Measurements from ENCODE around the gene PRKCA.

The PRKCA gene

GRCh38 chr17:66459811-66460270 lies 157.4 kb downstream of the PRKCA start:
- no peak overlapping the region for H3K4me2 ChIP-seq (ENCODE audit: low read length)

GRCh38 chr17:66460558-66460957 lies 158.1 kb downstream of the PRKCA start:
- Histone ChIP-seq H3K4me3 (ENCODE audit: low read length) (no peak overlapping the region), H3F3A (ENCODE audit: control insufficient read depth, insufficient read depth) (no peaks in the 10 kb centered on the region)

More at GRCh38 chr17:66459811-66460270, 157.4 kb downstream of the PRKCA start:
- TF ChIP-seq EZH2phosphoT487 (IDR thresholded peaks at IDR 0.05; ENCODE audit: borderline replicate concordance, low read length), result no peak
- no peak for TF ChIP-seq CTCF (IDR thresholded peaks at IDR 0.05; ENCODE audit: low read depth, low read length, poor library complexity, severe bottlenecking)
- H3K27ac ChIP-seq (ENCODE audit: low read depth, low read length), result no peak overlapping the region
- H3K4me1 ChIP-seq (ENCODE audit: control insufficient read depth, low read length), result no peaks in the 10 kb centered on the region
- H3K36me3 ChIP-seq (ENCODE audit: control insufficient read depth, low read length), result no peaks in the 10 kb centered on the region
- no peaks in the 10 kb centered on the region for H3K9me2 ChIP-seq (replicated peaks; ENCODE audit: control insufficient read depth, low read length)
- H3K79me2 ChIP-seq (ENCODE audit: control insufficient read depth, low read length), result no peaks in the 10 kb centered on the region
- H3K27me3 ChIP-seq (ENCODE audit: control insufficient read depth, low read length), result no peaks in the 10 kb centered on the region
- peaks cover 8% of the 10 kb centered on the region for H3K9me3 ChIP-seq (ENCODE audit: control insufficient read depth, insufficient read depth, low read length)
- no peaks in the 10 kb centered on the region for H4K20me1 ChIP-seq (ENCODE audit: control insufficient read depth, insufficient read depth, low read depth, low read length)
- H3F3A ChIP-seq (ENCODE audit: control insufficient read depth, insufficient read depth), result no peaks in the 10 kb centered on the region
- no peak overlapping the region for H3K4me3 ChIP-seq (ENCODE audit: low read length)

GRCh38 chr17:66461343-66461995 lies 159.1 kb downstream of the PRKCA start:
- TF ChIP-seq EZH2phosphoT487 (IDR thresholded peaks at IDR 0.05; ENCODE audit: borderline replicate concordance, low read length) (no peak), CTCF (IDR thresholded peaks at IDR 0.05; ENCODE audit: low read depth, low read length, poor library complexity, severe bottlenecking) (no peak)

More at GRCh38 chr17:66460558-66460957, 158.1 kb downstream of the PRKCA start:
- Histone ChIP-seq H3K4me1 (ENCODE audit: control insufficient read depth, low read length) (no peaks in the 10 kb centered on the region), H3K4me2 (ENCODE audit: low read length) (no peak overlapping the region), H3K9me3 (ENCODE audit: control insufficient read depth, insufficient read depth, low read length) (peaks cover 8% of the 10 kb centered on the region), H3K9me2 (replicated peaks; ENCODE audit: control insufficient read depth, low read length) (no peaks in the 10 kb centered on the region), H3K27me3 (ENCODE audit: control insufficient read depth, low read length) (no peaks in the 10 kb centered on the region), H3K36me3 (ENCODE audit: control insufficient read depth, low read length) (no peaks in the 10 kb centered on the region), H3K27ac (ENCODE audit: low read depth, low read length) (no peak overlapping the region), H4K20me1 (ENCODE audit: control insufficient read depth, insufficient read depth, low read depth, low read length) (no peaks in the 10 kb centered on the region), H3K79me2 (ENCODE audit: control insufficient read depth, low read length) (no peaks in the 10 kb centered on the region)
- TF ChIP-seq EZH2phosphoT487 (IDR thresholded peaks at IDR 0.05; ENCODE audit: borderline replicate concordance, low read length), result no peak

GRCh38 chr17:66462010-66462409 lies 159.6 kb downstream of the PRKCA start:
- no peak overlapping the region for H3K27ac ChIP-seq (ENCODE audit: low read depth, low read length)
- H3K36me3 ChIP-seq (ENCODE audit: control insufficient read depth, low read length), result no peaks in the 10 kb centered on the region
- TF ChIP-seq CTCF (IDR thresholded peaks at IDR 0.05; ENCODE audit: low read depth, low read length, poor library complexity, severe bottlenecking) (no peak), EZH2phosphoT487 (IDR thresholded peaks at IDR 0.05; ENCODE audit: borderline replicate concordance, low read length) (no peak)
- H3K79me2 ChIP-seq (ENCODE audit: control insufficient read depth, low read length), result no peaks in the 10 kb centered on the region
- no peaks in the 10 kb centered on the region for H3K27me3 ChIP-seq (ENCODE audit: control insufficient read depth, low read length)
- peaks cover 4% of the 10 kb centered on the region; the same call in 1 of the 2 replicates for H3K4me1 ChIP-seq (ENCODE audit: control insufficient read depth, low read length)
- no peaks in the 10 kb centered on the region for H3F3A ChIP-seq (ENCODE audit: control insufficient read depth, insufficient read depth)
- no peaks in the 10 kb centered on the region for H3K9me2 ChIP-seq (replicated peaks; ENCODE audit: control insufficient read depth, low read length)
- peaks cover 3% of the 10 kb centered on the region; the same call in 1 of the 2 replicates for H3K9me3 ChIP-seq (ENCODE audit: control insufficient read depth, insufficient read depth, low read length)
- no peak overlapping the region for H3K4me3 ChIP-seq (ENCODE audit: low read length)
- H3K4me2 ChIP-seq (ENCODE audit: low read length), result no peak overlapping the region
- H4K20me1 ChIP-seq (ENCODE audit: control insufficient read depth, insufficient read depth, low read depth, low read length), result no peaks in the 10 kb centered on the region

More at GRCh38 chr17:66461343-66461995, 159.1 kb downstream of the PRKCA start:
- Histone ChIP-seq H3K9me2 (replicated peaks; ENCODE audit: control insufficient read depth, low read length) (no peaks in the 10 kb centered on the region), H3K9me3 (ENCODE audit: control insufficient read depth, insufficient read depth, low read length) (peaks cover 7% of the 10 kb centered on the region), H3K36me3 (ENCODE audit: control insufficient read depth, low read length) (no peaks in the 10 kb centered on the region), H3K79me2 (ENCODE audit: control insufficient read depth, low read length) (no peaks in the 10 kb centered on the region), H3K27me3 (ENCODE audit: control insufficient read depth, low read length) (no peaks in the 10 kb centered on the region), H3K4me3 (ENCODE audit: low read length) (no peak overlapping the region), H3F3A (ENCODE audit: control insufficient read depth, insufficient read depth) (no peaks in the 10 kb centered on the region), H3K27ac (ENCODE audit: low read depth, low read length) (no peak overlapping the region), H4K20me1 (ENCODE audit: control insufficient read depth, insufficient read depth, low read depth, low read length) (no peaks in the 10 kb centered on the region), H3K4me1 (ENCODE audit: control insufficient read depth, low read length) (no peaks in the 10 kb centered on the region), H3K4me2 (ENCODE audit: low read length) (no peak overlapping the region)

Measured in DOHH2 (cell line).